ENCODE measurements around the gene MIA. TPM values are rescaled to one million over a fixed set of nuclear protein-coding genes. Genes with fewer than 3 reads are reported as not detected.

Gene MIA
- total RNA-seq, 1 donor from 2014 or later = not detected

DNA sequence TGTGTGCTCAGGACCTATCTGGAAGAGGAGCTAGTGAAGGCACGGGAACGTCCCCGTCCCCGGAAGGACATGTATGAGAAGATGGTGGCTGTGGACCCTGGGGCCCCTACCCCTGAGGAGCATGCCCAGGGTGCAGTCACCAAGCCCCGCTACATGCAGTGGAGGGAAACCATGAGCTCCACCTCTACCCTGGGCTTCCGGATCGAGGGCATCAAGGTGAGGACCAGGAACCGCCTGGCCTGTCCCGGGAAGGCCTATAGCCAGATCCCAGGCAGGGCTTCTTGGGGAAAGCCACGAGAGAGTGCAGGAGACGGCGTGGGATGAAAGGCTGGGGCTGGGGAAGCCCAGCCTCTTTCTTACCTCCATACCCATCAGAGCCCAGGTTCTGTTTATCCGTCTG is 42.2 kb upstream of the MIA start:
- Mint-ChIP-seq H3K27me3 (ENCODE audit: insufficient read depth, low read depth) (peaks cover 2% of the 10 kb centered on the region), H3K9me3 (no peaks in the 10 kb centered on the region), H3K27ac (no peak overlapping the region), H3K4me1 (no peaks in the 10 kb centered on the region), H3K36me3 (peaks cover 27% of the 10 kb centered on the region), H3K4me3 (no peak overlapping the region)
- H3K4me1 ChIP-seq = no peaks in the 10 kb centered on the region
- H3K4me2 ChIP-seq = no peak overlapping the region
- no peaks in the 10 kb centered on the region for H3K36me3 ChIP-seq
- no peaks in the 10 kb centered on the region for H4K20me1 ChIP-seq (ENCODE audit: low read depth)
- no peaks in the 10 kb centered on the region for H3F3A ChIP-seq (ENCODE audit: low read depth)
- no peak overlapping the region for H3K4me3 ChIP-seq
- no peak for DNase-seq (ENCODE audit: low spot score)
- no peak overlapping the region for H2AFZ ChIP-seq (replicated peaks)
- no peak overlapping the region for H3K9ac ChIP-seq
- no peaks in the 10 kb centered on the region for H3K79me2 ChIP-seq (ENCODE audit: low read depth)
- no peak for TF ChIP-seq EZH2 (IDR thresholded peaks at IDR 0.05)
- TF ChIP-seq EZH2phosphoT487 (IDR thresholded peaks at IDR 0.05) = no peak
- no peak overlapping the region for H3K27ac ChIP-seq
- no peaks in the 10 kb centered on the region for H3K27me3 ChIP-seq
- no peaks in the 10 kb centered on the region for H3K9me3 ChIP-seq (ENCODE audit: low read depth)

DNA sequence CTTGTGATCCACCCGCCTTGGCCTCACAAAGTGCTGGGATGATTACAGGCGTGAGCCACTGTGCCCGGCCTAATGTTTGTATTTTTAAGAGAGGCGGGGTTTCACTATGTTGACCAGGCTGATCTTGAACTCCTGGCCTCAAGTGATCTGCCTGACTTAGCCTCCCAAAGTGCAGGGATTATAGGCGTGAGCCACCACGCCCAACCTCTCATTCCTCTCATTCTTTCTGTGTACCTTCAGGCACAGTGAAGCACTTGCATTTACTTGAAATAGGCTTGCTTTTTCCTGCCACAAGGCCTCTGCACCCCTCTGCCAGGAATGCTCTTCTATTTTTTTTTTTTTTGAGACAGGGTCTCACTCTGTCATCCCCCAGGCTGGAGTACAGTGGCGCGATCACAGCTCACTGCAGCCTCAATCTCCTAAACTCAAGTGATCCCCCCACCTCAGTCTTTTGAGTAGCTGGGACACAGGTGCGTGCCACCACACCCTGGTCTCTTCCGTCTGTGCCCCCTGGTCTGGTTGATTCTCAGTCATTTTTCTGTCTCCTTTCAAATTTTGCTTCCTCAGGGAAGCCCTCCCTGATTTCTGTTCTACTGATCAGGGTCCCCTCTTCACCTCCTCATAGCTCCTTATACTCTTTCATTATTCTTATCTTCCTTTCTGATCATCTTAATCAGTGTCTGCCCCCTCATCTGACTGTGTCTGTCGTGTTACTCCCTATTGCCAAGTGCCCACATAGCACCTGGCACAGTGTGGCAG is 40.1 kb upstream of the MIA start:
- Histone ChIP-seq H3K9ac (no peak overlapping the region), H3K4me3 (no peak overlapping the region), H3F3A (ENCODE audit: low read depth) (peaks cover under 1% of the 10 kb centered on the region), H3K4me2 (no peak overlapping the region), H3K9me3 (ENCODE audit: low read depth) (no peaks in the 10 kb centered on the region), H4K20me1 (ENCODE audit: low read depth) (no peaks in the 10 kb centered on the region), H3K36me3 (no peaks in the 10 kb centered on the region), H2AFZ (replicated peaks) (no peak overlapping the region), H3K79me2 (ENCODE audit: low read depth) (no peaks in the 10 kb centered on the region), H3K27ac (no peak overlapping the region), H3K27me3 (no peaks in the 10 kb centered on the region), H3K4me1 (no peaks in the 10 kb centered on the region)
- Mint-ChIP-seq H3K4me1 (no peaks in the 10 kb centered on the region), H3K27ac (no peak overlapping the region), H3K27me3 (ENCODE audit: insufficient read depth, low read depth) (peaks cover 2% of the 10 kb centered on the region), H3K36me3 (peaks cover 27% of the 10 kb centered on the region), H3K9me3 (no peaks in the 10 kb centered on the region), H3K4me3 (no peak overlapping the region)
- TF ChIP-seq, protein P1, sequence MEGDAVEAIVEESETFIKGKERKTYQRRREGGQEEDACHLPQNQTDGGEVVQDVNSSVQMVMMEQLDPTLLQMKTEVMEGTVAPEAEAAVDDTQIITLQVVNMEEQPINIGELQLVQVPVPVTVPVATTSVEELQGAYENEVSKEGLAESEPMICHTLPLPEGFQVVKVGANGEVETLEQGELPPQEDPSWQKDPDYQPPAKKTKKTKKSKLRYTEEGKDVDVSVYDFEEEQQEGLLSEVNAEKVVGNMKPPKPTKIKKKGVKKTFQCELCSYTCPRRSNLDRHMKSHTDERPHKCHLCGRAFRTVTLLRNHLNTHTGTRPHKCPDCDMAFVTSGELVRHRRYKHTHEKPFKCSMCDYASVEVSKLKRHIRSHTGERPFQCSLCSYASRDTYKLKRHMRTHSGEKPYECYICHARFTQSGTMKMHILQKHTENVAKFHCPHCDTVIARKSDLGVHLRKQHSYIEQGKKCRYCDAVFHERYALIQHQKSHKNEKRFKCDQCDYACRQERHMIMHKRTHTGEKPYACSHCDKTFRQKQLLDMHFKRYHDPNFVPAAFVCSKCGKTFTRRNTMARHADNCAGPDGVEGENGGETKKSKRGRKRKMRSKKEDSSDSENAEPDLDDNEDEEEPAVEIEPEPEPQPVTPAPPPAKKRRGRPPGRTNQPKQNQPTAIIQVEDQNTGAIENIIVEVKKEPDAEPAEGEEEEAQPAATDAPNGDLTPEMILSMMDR (IDR thresholded peaks at IDR 0.05) = no peak
- TF ChIP-seq EZH2 (IDR thresholded peaks at IDR 0.05) (no peak), EZH2phosphoT487 (IDR thresholded peaks at IDR 0.05) (no peak)
- DNase-seq (ENCODE audit: low spot score) = no peak

DNA sequence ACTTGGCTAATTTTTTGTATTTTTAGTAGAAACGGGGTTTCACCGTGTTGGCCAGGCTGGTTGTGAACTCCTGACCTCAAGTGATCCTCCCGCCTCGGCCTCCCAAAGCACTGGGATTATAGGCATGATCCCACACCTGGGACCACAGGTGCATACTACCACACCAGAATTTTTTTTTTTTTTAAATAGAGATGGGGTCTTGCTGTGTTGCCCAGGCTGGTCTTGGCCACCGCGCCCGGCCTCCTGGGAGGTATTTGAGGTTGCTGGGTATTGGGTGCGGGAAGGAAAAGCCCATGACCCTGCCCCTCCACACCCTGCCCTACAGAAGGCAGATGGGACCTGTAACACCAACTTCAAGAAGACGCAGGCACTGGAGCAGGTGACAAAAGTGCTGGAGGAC is 38.7 kb upstream of the MIA start:
- Mint-ChIP-seq H3K27me3 (ENCODE audit: insufficient read depth, low read depth) (peaks cover 2% of the 10 kb centered on the region), H3K4me1 (no peaks in the 10 kb centered on the region), H3K27ac (no peak overlapping the region), H3K4me3 (no peak overlapping the region), H3K9me3 (no peaks in the 10 kb centered on the region), H3K36me3 (peaks cover 18% of the 10 kb centered on the region)
- no peak overlapping the region for H3K4me3 ChIP-seq
- no peaks in the 10 kb centered on the region for H3K4me1 ChIP-seq
- H3K9me3 ChIP-seq (ENCODE audit: low read depth) = no peaks in the 10 kb centered on the region
- H3K79me2 ChIP-seq (ENCODE audit: low read depth) = no peaks in the 10 kb centered on the region
- H3K9ac ChIP-seq = no peak overlapping the region
- H2AFZ ChIP-seq (replicated peaks) = no peak overlapping the region
- peaks cover 4% of the 10 kb centered on the region for H3F3A ChIP-seq (ENCODE audit: low read depth)
- TF ChIP-seq EZH2 (IDR thresholded peaks at IDR 0.05) (no peak), EZH2phosphoT487 (IDR thresholded peaks at IDR 0.05) (no peak)
- TF ChIP-seq, protein P1 (IDR thresholded peaks at IDR 0.05) = no peak
- H3K27me3 ChIP-seq = no peaks in the 10 kb centered on the region
- no peak overlapping the region for H3K27ac ChIP-seq
- no peaks in the 10 kb centered on the region for H3K36me3 ChIP-seq
- no peaks in the 10 kb centered on the region for H4K20me1 ChIP-seq (ENCODE audit: low read depth)
- H3K4me2 ChIP-seq = no peak overlapping the region
- no peak for DNase-seq (ENCODE audit: low spot score)

DNA sequence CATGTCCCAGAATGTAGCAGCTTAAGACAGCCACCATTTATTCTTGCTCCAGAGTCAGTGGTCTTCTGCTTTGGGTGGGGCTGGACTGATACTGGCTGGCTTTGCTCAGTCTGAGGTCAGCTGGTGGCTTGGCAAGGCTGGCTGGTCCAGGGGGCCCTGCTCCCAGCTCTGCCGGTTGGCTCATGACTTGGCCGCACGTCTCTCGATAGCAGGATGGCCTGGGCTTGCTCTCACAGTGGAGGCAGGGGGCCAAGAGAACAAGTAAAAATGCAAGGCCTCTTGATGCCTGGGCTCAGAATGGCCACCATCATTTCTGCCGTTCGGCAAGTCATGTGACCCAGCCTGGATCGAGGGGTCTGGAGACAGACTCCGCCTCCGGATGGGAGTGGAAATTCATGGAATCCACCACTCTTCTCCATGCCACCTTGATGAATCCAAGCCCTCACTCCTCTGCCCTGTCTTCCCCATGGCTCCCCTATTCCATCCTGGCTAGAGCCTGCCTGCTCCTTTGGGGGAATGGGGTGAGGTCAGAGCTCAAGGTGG is 38.1 kb upstream of the MIA start:
- peaks cover 4% of the 10 kb centered on the region for H3F3A ChIP-seq (ENCODE audit: low read depth)
- peaks cover 22% of the 10 kb centered on the region for H3K36me3 Mint-ChIP-seq
- no peak for DNase-seq (ENCODE audit: low spot score)

More for the DNA sequence above, 38.1 kb upstream of the MIA start:
- H3K4me1 ChIP-seq = no peaks in the 10 kb centered on the region
- no peaks in the 10 kb centered on the region for H3K36me3 ChIP-seq
- Mint-ChIP-seq H3K4me3 (no peak overlapping the region), H3K27ac (no peak overlapping the region), H3K9me3 (no peaks in the 10 kb centered on the region), H3K27me3 (ENCODE audit: insufficient read depth, low read depth) (peaks cover 2% of the 10 kb centered on the region), H3K4me1 (no peaks in the 10 kb centered on the region)
- H3K9me3 ChIP-seq (ENCODE audit: low read depth) = no peaks in the 10 kb centered on the region
- H3K9ac ChIP-seq = no peak overlapping the region
- H3K27me3 ChIP-seq = no peaks in the 10 kb centered on the region
- H4K20me1 ChIP-seq (ENCODE audit: low read depth) = no peaks in the 10 kb centered on the region
- no peak overlapping the region for H3K4me3 ChIP-seq
- H3K79me2 ChIP-seq (ENCODE audit: low read depth) = no peaks in the 10 kb centered on the region
- no peak overlapping the region for H3K27ac ChIP-seq
- H2AFZ ChIP-seq (replicated peaks) = no peak overlapping the region
- TF ChIP-seq, protein P1 (IDR thresholded peaks at IDR 0.05) = no peak
- TF ChIP-seq EZH2 (IDR thresholded peaks at IDR 0.05) (no peak), EZH2phosphoT487 (IDR thresholded peaks at IDR 0.05) (no peak)
- H3K4me2 ChIP-seq = no peak overlapping the region

Measured in neural progenitor cell (in vitro differentiated cells).